Psoas muscle (tissue), 8 donors: ENCODE data around the gene STOM. TPM values are rescaled to one million over a fixed set of nuclear protein-coding genes. Genes with fewer than 3 reads are reported as not detected.
"Not testable (repeated sequence)": the region's sequence is repeated elsewhere in the genome, so short reads cannot be mapped to it uniquely, and the experiment has no call there.

ENCODE experiments used
- ATAC-seq, 4 donors: fragments of 200-7000 bp; cut with Tn5 transposase; one replicate each; pipeline ENCODE4 v1.9.1; 2020; ENCODE audit warnings: moderate library complexity in 3 of 4, mild to moderate bottlenecking in 2 of 4
- DNase-seq, 2 donors: peaks; one replicate each; pipeline ENCODE4 v3.0.0-alpha.2; 2020
- H3K27ac ChIP-seq: fragments of 200-600 bp; one replicate; pipeline ENCODE4 v1.8.0; 2022
- H3K27me3 ChIP-seq, 3 donors: fragments of 200-600 bp in 1 of 3; one replicate each; pipeline versions ENCODE4 v1.6.1 to v1.8.0; 2013 to 2022; ENCODE audit warnings: low read length in 2 of 3, mild to moderate bottlenecking in 2 of 3, moderate library complexity in 1 of 3; ENCODE audit not compliant: insufficient read depth in 3 of 3
- H3K36me3 ChIP-seq, 2 donors: fragments of 200-600 bp in 1 of 2; one replicate each; pipeline versions ENCODE4 v1.6.1 to v1.8.0; 2013 to 2022; ENCODE audit warnings: low read depth in 1 of 2, mild to moderate bottlenecking in 1 of 2, moderate library complexity in 1 of 2; ENCODE audit not compliant: insufficient read depth in 1 of 2
- H3K4me1 ChIP-seq: fragments of 200-600 bp; one replicate; pipeline ENCODE4 v1.8.0; 2022
- H3K4me3 ChIP-seq: fragments of 200-600 bp; one replicate; pipeline ENCODE4 v1.8.0; 2022; ENCODE audit warnings: mild to moderate bottlenecking
- H3K9me3 ChIP-seq: fragments of 200-600 bp; one replicate; pipeline ENCODE4 v1.8.0; 2022
- CTCF ChIP-seq: fragments of 200-600 bp; IDR thresholded peaks from one replicate; pipeline ENCODE4 v1.8.0; 2022; ENCODE audit warnings: antibody characterized with exemption
- WGBS, 3 donors: extraction: QIAGEN DNeasy Blood & Tissue Kit; methylation state at CpG; one replicate each; pipeline versions ENCODE4 v1.1.6 to v1.1.7; 2013; 5-methylcytosine and 5-hydroxymethylcytosine counted together
- intact Hi-C, 2 donors: fragments of 100-400 bp; cut with DNase I; formaldehyde crosslinking; loops; one replicate each; pipeline versions ENCODE4 v1.11.0 to v1.14.2; 2022
- polyA plus RNA-seq, 3 donors: library from polyadenylated mRNA; stranded (reverse); fragments of 200-250 nt; gene quantifications; one replicate each; pipeline ENCODE4 v1.2.3, GENCODE V29; 2013
- total RNA-seq, 4 donors: library from RNA; stranded (reverse); fragmentation: NEBNext Ultra II Directional in 2 of 4; extraction: Animal tissue kit (Norgen Biotek cat#: 25700) in 2 of 4; gene quantifications; one replicate each; pipeline versions ENCODE4 v1.2.1 to v1.2.4, GENCODE V29; 2021 to 2023
- donor health status: healthy with polysubstance abuse.
- donor health status: DM: no; HTN: no; CAD: no; lungs with moderate emphysema.
- donor health status: Bipolar disorder and iron deficiency.
- donor health status: healthy.
- donor health status: DM: yes; HTN: yes; CAD: no.
- donor health status: DM: no; HTN: no; CAD: no.
- donor health status: DM: no; HTN: no; CAD: no.
- donor health status: DM: yes; HTN: yes; CAD: no.

The STOM gene
- total and polyA plus RNA-seq, 7 donors, result 53.2 to 237 (median 89.6) TPM

DNA sequence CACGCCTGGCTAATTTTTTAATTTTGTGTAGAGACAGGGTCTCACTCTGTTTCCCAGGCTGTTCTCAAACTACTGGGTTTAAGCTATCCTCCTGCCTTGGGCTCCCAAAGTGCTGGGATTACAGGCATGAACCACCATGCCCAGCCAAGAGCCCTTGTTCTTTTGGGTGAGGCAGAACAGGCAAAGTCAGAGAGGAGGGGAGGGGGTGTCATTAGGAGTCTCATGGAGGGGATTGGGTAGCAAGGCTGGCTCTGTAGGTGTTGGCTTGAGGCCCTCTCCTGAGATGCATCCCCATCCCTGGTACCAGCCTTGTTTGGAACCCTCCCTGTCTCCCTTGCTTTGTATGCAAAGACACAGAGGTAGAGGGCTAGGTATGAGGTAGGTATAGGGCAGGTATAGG, 78.0 kb downstream of the STOM start:
- Histone ChIP-seq H3K9me3 (no peaks in the 10 kb centered on the region), H3K4me1 (peaks cover 74% of the 10 kb centered on the region), H3K27ac (no peak overlapping the region), H3K36me3 (no peaks in the 10 kb centered on the region), H3K27me3 (no peaks in the 10 kb centered on the region), H3K4me3 (no peak overlapping the region)
- DNase-seq, result no peak
- no peak for ATAC-seq
- TF ChIP-seq CTCF, result no peak
- WGBS, 3 donors, result 92 to 96% (median 93%) methylated on average over 1 of the region's 1 CpG
- intact Hi-C loops, result no loop called here

GRCh38 chr9:121291536-121291935, 78.5 kb downstream of the STOM start:
- H3K36me3 ChIP-seq, H3K9me3 ChIP-seq, H3K4me3 ChIP-seq, intact Hi-C loops, H3K27me3 ChIP-seq, ATAC-seq, H3K27ac ChIP-seq, DNase-seq: not testable (repeated sequence)
- 70 to 95% (median 90%) methylated on average over 4 of the region's 4 CpGs for WGBS, 3 donors
- H3K4me1 ChIP-seq, result peaks cover 75% of the 10 kb centered on the region

DNA sequence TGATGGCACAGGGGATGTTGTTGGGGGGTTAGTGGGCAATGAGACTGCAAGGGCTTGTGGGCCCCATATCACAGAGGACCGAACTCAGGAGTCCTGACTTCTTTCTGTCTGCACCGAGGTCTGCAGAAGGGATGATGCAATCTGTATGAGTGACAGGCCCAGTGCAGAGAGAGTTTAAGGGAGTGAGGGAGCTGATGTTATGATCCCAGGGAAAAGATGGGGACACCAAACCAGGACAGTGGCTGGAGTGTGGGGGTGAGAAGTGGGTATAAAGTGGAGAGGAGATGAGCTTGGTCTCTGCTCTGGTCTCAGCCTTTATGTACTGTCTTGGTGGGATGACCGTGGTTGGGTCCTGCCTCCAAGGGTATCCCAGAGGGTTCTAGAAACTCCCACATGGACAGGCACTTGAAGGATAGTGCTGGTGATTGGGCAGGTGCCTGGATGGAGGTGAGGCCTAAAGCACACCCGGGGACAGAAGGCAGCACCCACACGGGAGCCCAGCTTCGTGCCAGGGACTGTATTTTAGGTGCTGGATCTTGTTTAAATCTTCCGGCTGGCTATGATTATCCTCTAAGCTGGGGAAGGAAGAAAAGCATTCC, 80.2 kb downstream of the STOM start:
- H3K4me3 ChIP-seq, result no peak overlapping the region

GRCh38 chr9:121289026-121289771, 80.9 kb downstream of the STOM start:
- DNase-seq (peak; percentile 49 to 72), ATAC-seq (peak in 1 of 4 donors; percentile 1)
- Histone ChIP-seq H3K4me3 (no peak overlapping the region), H3K36me3 (no peaks in the 10 kb centered on the region), H3K9me3 (no peaks in the 10 kb centered on the region), H3K27me3 (no peaks in the 10 kb centered on the region), H3K27ac (peak overlapping the region; percentile 96), H3K4me1 (peaks cover 73% of the 10 kb centered on the region)
- 21 to 33% (median 26%) methylated on average over 10 of the region's 10 CpGs for WGBS, 3 donors
- intact Hi-C loops, result no loop called here
- TF ChIP-seq CTCF, result no peak

More for the DNA sequence above, 80.2 kb downstream of the STOM start:
- ATAC-seq (no peak), DNase-seq (peak in 1 of 2 donors; percentile 19)
- Histone ChIP-seq H3K4me1 (peaks cover 76% of the 10 kb centered on the region), H3K27ac (peak overlapping the region; percentile 96), H3K9me3 (no peaks in the 10 kb centered on the region), H3K27me3 (no peaks in the 10 kb centered on the region), H3K36me3 (no peaks in the 10 kb centered on the region)
- 42 to 64% (median 43%) methylated on average over 7 of the region's 7 CpGs for WGBS, 3 donors
- intact Hi-C loops, result no loop called here
- no peak for TF ChIP-seq CTCF

Other genes with a start within 250 kb of the STOM start
- 10 to 100 TPM; 43.6 to 51.5 (median 44.5) TPM for gene RAB14, start 168.4 kb downstream of the STOM start, total RNA-seq
- gene RAB14, start 168.4 kb downstream of the STOM start, polyA plus RNA-seq, result 10 to 100 TPM; 17.6 to 34.7 (median 32.1) TPM
- 100 to 1,000 TPM; 140 to 490 (median 211) TPM for gene GSN, start 102.1 kb downstream of the STOM start, total RNA-seq
- gene GSN, start 102.1 kb downstream of the STOM start, polyA plus RNA-seq, result 100 to 1,000 TPM; 199 to 225 (median 208) TPM
- 1 to 10 TPM in 3 of 4 donors, under 1 TPM in 1; 0.50 to 7.0 (median 2.5) TPM for gene GGTA1, start 129.6 kb upstream of the STOM start, total RNA-seq
- 1 to 10 TPM; 1.1 to 3.9 (median 1.6) TPM for gene GGTA1, start 129.6 kb upstream of the STOM start, polyA plus RNA-seq